HCT116 (cell line): ENCODE data around the gene SNCA.

Experiments used
- CTCF ChIP-seq, 3 experiments: fragments of 200-600 bp in 1 of 3; sonication (generic) in 1 of 3; IDR thresholded peaks in 2 of 3; conservative IDR thresholded peaks in 1 of 3; 2 replicates each; pipeline ENCODE4 v1.5.1; 2012 to 2017; ENCODE audit warnings: low read depth in 2 of 3, low read length in 2 of 3, antibody characterized with exemption in 1 of 3, borderline replicate concordance in 1 of 3, control low read depth in 1 of 3, mild to moderate bottlenecking in 1 of 3, mixed read lengths in 1 of 3, mixed run types in 1 of 3, moderate library complexity in 1 of 3; ENCODE audit not compliant: insufficient read depth in 1 of 3
- EZH2 ChIP-seq: fragments of 200-600 bp; sonication (generic); IDR thresholded peaks from 2 replicates; pipeline ENCODE4 v1.6.1; 2017; ENCODE audit warnings: antibody characterized with exemption, mixed run types
- EZH2phosphoT487 ChIP-seq: fragments of 200-600 bp; IDR thresholded peaks from 2 replicates; pipeline ENCODE4 v1.6.1; 2018; ENCODE audit warnings: antibody characterized with exemption, borderline replicate concordance
- MAX ChIP-seq: IDR thresholded peaks from 2 replicates; pipeline ENCODE4 v1.6.1; 2012
- POLR2A ChIP-seq: IDR thresholded peaks from 2 replicates; pipeline ENCODE4 v1.7.0; 2011; ENCODE audit warnings: borderline replicate concordance; ENCODE audit not compliant: insufficient read depth, insufficient read length; ENCODE audit errors: extremely low read depth
- REST ChIP-seq: IDR thresholded peaks from 2 replicates; pipeline ENCODE4 v1.6.1; 2012; ENCODE audit warnings: low read depth
- SIN3A ChIP-seq: IDR thresholded peaks from 2 replicates; pipeline ENCODE4 v1.6.1; 2012; ENCODE audit warnings: low read depth
- YY1 ChIP-seq: IDR thresholded peaks from 2 replicates; pipeline ENCODE4 v1.6.1; 2011; ENCODE audit warnings: low read length, low read depth, moderate library complexity, mild to moderate bottlenecking; ENCODE audit not compliant: insufficient replicate concordance; ENCODE audit errors: extremely low read depth

DNA sequence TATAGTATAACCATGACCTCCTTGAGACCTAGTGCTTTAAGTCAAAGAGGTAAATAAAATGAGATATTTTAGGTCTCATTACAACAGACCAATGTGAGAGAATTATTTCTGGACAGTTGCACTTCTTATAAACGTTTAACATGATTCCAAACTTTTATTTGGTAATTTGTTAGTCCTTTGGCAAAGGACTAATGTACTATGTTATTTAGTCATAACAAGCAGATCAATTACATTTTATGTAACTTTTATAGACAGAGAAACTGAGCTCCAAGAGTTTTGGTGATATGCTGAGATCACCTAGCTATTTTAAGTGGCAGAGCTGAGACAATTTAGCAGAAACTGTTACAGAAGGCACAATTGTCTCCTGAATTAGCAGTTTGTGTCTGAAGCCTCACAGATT is 2.6 kb upstream of the SNCA start:
- no peak for TF ChIP-seq CTCF (IDR thresholded peaks at IDR 0.05 in 2 of 3, conservative IDR thresholded peaks at IDR 0.05 in 1 of 3; ENCODE audit: borderline replicate concordance in 1 of 3, insufficient read depth in 1 of 3, low read depth in 2 of 3, low read length in 2 of 3)
- TF ChIP-seq EZH2phosphoT487 = no peak
- no peak for TF ChIP-seq REST
- TF ChIP-seq POLR2A = no peak
- TF ChIP-seq EZH2 = no peak
- TF ChIP-seq YY1 = no peak
- TF ChIP-seq SIN3A = no peak
- TF ChIP-seq MAX = no peak
